Loucy (cell line): ENCODE data around the gene HDHD5.

Experiments
- H2AFZ ChIP-seq: fragments of 200-600 bp; sonication (generic); 2 replicates; pipeline ENCODE4 v1.6.0; 2016; ENCODE audit warnings: antibody characterized with exemption, mild to moderate bottlenecking, low read length, moderate library complexity
- H3F3A ChIP-seq: fragments of 200-600 bp; 2 replicates; pipeline ENCODE4 v1.6.0; 2016; ENCODE audit warnings: antibody characterized with exemption, low read depth, mild to moderate bottlenecking
- H3K27me3 ChIP-seq: fragments of 200-600 bp; sonication (generic); 2 replicates; pipeline ENCODE4 v1.6.1; 2014; ENCODE audit warnings: low read length, mild to moderate bottlenecking; ENCODE audit not compliant: insufficient read depth, poor library complexity, severe bottlenecking
- H3K36me3 ChIP-seq: fragments of 200-600 bp; sonication (generic); 2 replicates; pipeline ENCODE4 v1.6.1; 2016; ENCODE audit warnings: low read length; ENCODE audit not compliant: insufficient read depth
- H3K4me1 ChIP-seq: fragments of 200-600 bp; sonication (generic); 2 replicates; pipeline ENCODE4 v1.5.1; 2014; ENCODE audit warnings: low read length, mild to moderate bottlenecking; ENCODE audit not compliant: insufficient read depth, poor library complexity, severe bottlenecking
- H3K4me2 ChIP-seq: fragments of 200-600 bp; sonication (generic); 2 replicates; pipeline ENCODE4 v1.6.0; 2014; ENCODE audit warnings: antibody characterized with exemption, low read length, low read depth, mild to moderate bottlenecking; ENCODE audit not compliant: poor library complexity, severe bottlenecking
- H3K4me3 ChIP-seq: fragments of 200-600 bp; sonication (generic); 2 replicates; pipeline ENCODE4 v1.5.1; 2014; ENCODE audit warnings: low read length, mild to moderate bottlenecking, mixed read lengths; ENCODE audit not compliant: poor library complexity, severe bottlenecking
- H3K79me2 ChIP-seq: fragments of 200-600 bp; sonication (generic); 2 replicates; pipeline ENCODE4 v1.6.1; 2014; ENCODE audit warnings: low read length; ENCODE audit not compliant: insufficient read depth
- H3K9ac ChIP-seq: fragments of 200-600 bp; sonication (generic); 2 replicates; pipeline ENCODE4 v1.6.0; 2014; ENCODE audit warnings: mild to moderate bottlenecking, low read depth, low read length, moderate library complexity; ENCODE audit not compliant: poor library complexity, severe bottlenecking
- H3K9me2 ChIP-seq: fragments of 200-600 bp; sonication (generic); replicated peaks from 2 replicates; pipeline ENCODE4 v1.6.1; 2016; ENCODE audit warnings: low read depth, low read length, mixed read lengths
- H3K9me3 ChIP-seq: fragments of 200-600 bp; sonication (generic); 2 replicates; pipeline ENCODE4 v1.6.1; 2014; ENCODE audit warnings: mild to moderate bottlenecking, antibody characterized with exemption, low read length, low read depth; ENCODE audit not compliant: insufficient read depth
- H4K20me1 ChIP-seq: fragments of 200-600 bp; sonication (generic); 2 replicates; pipeline ENCODE4 v1.6.0; 2014; ENCODE audit warnings: antibody characterized with exemption, low read length, mild to moderate bottlenecking; ENCODE audit not compliant: insufficient read depth, poor library complexity, severe bottlenecking
- EZH2phosphoT487 ChIP-seq: fragments of 200-600 bp; IDR thresholded peaks from 2 replicates; pipeline ENCODE4 v1.6.1; 2018; ENCODE audit warnings: antibody characterized with exemption, mild to moderate bottlenecking, moderate library complexity, borderline replicate concordance
- TF ChIP-seq, protein P1 (sequence below): fragments of 200-600 bp; sonication (generic); conservative IDR thresholded peaks from 2 replicates; pipeline ENCODE4 v1.5.1; 2014; ENCODE audit warnings: mild to moderate bottlenecking, antibody characterized with exemption, low read length

HDHD5 gene

DNA sequence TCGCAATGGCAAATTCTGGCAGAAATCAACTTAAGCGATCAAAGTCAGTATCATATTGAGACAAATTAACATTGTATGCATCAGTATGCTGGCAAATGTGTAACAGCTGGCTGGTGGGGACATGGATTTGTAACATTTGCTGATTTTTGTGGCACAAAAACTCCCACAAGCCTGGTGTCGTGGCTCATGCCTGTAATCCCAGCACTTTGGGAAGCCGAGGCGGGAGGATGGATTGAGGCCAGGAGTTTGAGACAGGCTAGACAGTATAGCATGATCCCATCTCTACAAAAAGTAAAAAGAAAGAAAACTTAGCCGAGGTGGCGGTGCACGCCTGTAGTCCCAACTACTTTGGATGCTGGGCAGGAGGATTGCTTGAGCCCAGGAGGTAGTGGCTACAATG lies 17.6 kb upstream of the HDHD5 start:
- Histone ChIP-seq H3K79me2 (no peaks in the 10 kb centered on the region), H3K4me1 (peaks cover 5% of the 10 kb centered on the region), H4K20me1 (no peaks in the 10 kb centered on the region), H3F3A (no peaks in the 10 kb centered on the region), H3K9me2 (no peaks in the 10 kb centered on the region), H2AFZ (no peak overlapping the region), H3K27me3 (no peaks in the 10 kb centered on the region), H3K4me3 (no peak overlapping the region), H3K9ac (no peak overlapping the region), H3K36me3 (peaks cover 8% of the 10 kb centered on the region; the same call in 1 of the 2 replicates), H3K4me2 (no peak overlapping the region), H3K9me3 (no peaks in the 10 kb centered on the region)
- TF ChIP-seq, protein P1, sequence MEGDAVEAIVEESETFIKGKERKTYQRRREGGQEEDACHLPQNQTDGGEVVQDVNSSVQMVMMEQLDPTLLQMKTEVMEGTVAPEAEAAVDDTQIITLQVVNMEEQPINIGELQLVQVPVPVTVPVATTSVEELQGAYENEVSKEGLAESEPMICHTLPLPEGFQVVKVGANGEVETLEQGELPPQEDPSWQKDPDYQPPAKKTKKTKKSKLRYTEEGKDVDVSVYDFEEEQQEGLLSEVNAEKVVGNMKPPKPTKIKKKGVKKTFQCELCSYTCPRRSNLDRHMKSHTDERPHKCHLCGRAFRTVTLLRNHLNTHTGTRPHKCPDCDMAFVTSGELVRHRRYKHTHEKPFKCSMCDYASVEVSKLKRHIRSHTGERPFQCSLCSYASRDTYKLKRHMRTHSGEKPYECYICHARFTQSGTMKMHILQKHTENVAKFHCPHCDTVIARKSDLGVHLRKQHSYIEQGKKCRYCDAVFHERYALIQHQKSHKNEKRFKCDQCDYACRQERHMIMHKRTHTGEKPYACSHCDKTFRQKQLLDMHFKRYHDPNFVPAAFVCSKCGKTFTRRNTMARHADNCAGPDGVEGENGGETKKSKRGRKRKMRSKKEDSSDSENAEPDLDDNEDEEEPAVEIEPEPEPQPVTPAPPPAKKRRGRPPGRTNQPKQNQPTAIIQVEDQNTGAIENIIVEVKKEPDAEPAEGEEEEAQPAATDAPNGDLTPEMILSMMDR, result no peak
- no peak for TF ChIP-seq EZH2phosphoT487

DNA sequence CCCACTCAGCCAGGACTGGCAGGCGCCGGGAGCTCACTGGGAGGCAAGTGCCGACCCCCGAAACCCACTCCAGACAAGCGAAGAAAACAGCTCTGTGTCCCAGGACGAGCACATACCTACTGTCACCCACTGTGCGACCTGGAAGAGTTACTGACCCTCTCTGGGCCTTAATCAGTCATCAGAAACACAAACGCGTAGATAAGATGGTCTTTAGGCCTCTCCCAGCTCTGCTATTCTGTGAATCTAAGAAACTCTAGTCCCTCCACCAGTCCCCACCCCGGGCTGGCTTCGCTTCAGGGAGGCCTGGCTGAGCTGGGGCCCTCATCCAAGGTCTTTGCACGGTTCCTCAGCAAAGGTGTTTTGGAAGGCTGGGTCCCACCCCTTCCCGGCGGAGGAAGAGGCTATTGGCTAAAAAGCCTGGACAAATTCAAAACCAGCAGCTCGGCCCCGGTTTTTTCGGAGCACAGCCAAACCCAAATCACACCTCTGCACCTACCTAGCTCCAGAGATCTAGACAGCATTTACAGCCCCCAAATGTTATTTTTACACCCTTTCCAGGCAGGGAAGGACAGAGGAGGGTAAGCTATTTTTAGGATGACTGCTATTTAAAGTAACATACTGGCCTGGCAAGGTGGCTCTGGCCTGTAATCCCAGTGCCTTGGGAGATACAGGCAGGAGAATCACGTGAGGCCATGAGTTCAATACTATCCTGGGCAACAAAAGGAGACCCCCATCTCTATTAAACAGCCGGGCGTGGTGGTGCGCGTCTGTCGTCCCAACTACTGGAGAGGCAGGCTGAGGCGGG lies 13.2 kb upstream of the HDHD5 start:
- no peaks in the 10 kb centered on the region for H3K36me3 ChIP-seq
- H3F3A ChIP-seq, result no peaks in the 10 kb centered on the region
- H3K79me2 ChIP-seq, result no peaks in the 10 kb centered on the region
- H3K4me2 ChIP-seq, result peak overlapping the region; percentile 71
- no peaks in the 10 kb centered on the region for H3K9me2 ChIP-seq
- no peaks in the 10 kb centered on the region for H3K9me3 ChIP-seq
- TF ChIP-seq, protein P1, result no peak
- TF ChIP-seq EZH2phosphoT487, result no peak
- H3K4me3 ChIP-seq, result peak overlapping the region; percentile 81
- no peaks in the 10 kb centered on the region for H3K27me3 ChIP-seq
- H4K20me1 ChIP-seq, result no peaks in the 10 kb centered on the region
- H3K9ac ChIP-seq, result peak overlapping the region; percentile 67
- H3K4me1 ChIP-seq, result peaks cover 5% of the 10 kb centered on the region
- H2AFZ ChIP-seq, result peak overlapping the region; percentile 81

DNA sequence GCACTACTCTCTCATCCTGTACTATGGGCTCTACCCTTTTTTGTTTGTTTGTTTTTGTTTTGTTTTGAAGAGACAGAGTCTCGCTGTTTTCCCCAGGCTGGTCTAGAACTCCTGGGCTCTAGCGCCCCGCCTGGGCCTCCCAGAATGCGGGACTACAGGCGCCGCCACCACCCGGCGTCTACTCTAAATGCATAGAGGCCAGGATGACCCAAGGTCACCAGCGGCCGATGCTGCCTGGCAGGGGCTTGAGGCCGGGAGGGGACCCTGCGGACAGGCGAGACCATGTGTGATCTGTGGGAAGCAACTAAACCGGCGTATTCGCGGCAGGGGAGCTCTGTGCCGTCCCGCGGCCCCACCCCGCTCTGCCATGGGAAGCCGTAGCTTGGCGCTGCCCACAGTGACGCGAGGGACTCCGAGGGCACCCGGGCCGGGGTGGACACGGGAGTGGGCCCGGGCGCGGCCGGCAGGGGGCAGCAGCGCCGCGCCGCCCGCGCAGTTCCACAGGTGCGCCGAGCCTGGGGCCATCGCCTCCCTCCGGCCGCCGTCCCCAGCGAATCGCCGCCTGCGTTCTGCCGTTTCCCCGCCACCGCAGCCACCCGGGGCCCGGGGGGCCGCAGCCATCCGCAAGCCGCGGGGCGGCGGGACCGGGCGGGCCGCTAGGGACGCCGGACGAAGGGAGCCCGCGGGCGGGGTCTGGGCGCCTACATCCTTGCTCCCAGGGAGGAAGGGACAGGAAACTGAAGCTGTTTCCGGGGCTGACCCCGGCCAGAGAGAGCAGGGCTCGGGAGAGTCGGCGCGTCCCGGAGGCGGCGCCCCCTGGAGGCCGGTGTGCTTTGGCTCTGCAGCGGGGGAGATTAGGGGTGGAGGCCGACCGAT lies 12.3 kb upstream of the HDHD5 start:
- Histone ChIP-seq H3K9me2 (no peaks in the 10 kb centered on the region), H3K79me2 (no peaks in the 10 kb centered on the region), H2AFZ (peak overlapping the region; percentile 95), H3F3A (no peaks in the 10 kb centered on the region), H3K36me3 (no peaks in the 10 kb centered on the region), H3K4me1 (peaks cover 5% of the 10 kb centered on the region), H4K20me1 (no peaks in the 10 kb centered on the region), H3K9ac (peak overlapping the region; percentile 67), H3K27me3 (no peaks in the 10 kb centered on the region), H3K4me2 (peak overlapping the region; percentile 71), H3K4me3 (peak overlapping the region; percentile 81), H3K9me3 (no peaks in the 10 kb centered on the region)
- no peak for TF ChIP-seq EZH2phosphoT487
- TF ChIP-seq, protein P1, result peak; percentile 74
